ENCODE measurements around the gene UBE2E2. TPM values are rescaled to one million over a fixed set of nuclear protein-coding genes. Genes with fewer than 3 reads are reported as not detected.

UBE2E2 gene
- total RNA-seq, 1 experiment from 2014 or later: 54.9 TPM

GRCh38 chr3:23590424-23591273 is 387.5 kb downstream of the UBE2E2 start (continued):
- TF ChIP-seq NFYB (CRISPR knock-in tag; conservative IDR thresholded peaks at IDR 0.05; ENCODE audit: low read depth): no peak
- no peak for TF ChIP-seq GABPB1 (CRISPR knock-in tag; IDR thresholded peaks at IDR 0.05)
- TF ChIP-seq JAZF1 (CRISPR knock-in tag; IDR thresholded peaks at IDR 0.05): no peak
- no peak for TF ChIP-seq AR (CRISPR knock-in tag; IDR thresholded peaks at IDR 0.05)

- Mint-ChIP-seq H3K4me3 (no peak overlapping the region), H3K36me3 (peaks cover 3% of the 10 kb centered on the region), H3K27me3 (ENCODE audit: low read depth) (no peaks in the 10 kb centered on the region), H3K9me3 (peaks cover 3% of the 10 kb centered on the region), H3K27ac (no peak overlapping the region), H3K4me1 (no peaks in the 10 kb centered on the region; the same call in 1 of the 2 replicates)
- ATAC-seq: no peak
- ChIA-PET CTCF (no interaction called here), POLR2A (no interaction called here)
- TF ChIP-seq RELA (CRISPR knock-in tag; IDR thresholded peaks at IDR 0.05; ENCODE audit: borderline replicate concordance) (no peak), ZSCAN18 (CRISPR knock-in tag; IDR thresholded peaks at IDR 0.05) (no peak), SOX15 (CRISPR knock-in tag; IDR thresholded peaks at IDR 0.05) (no peak), E2F5 (CRISPR knock-in tag; IDR thresholded peaks at IDR 0.05) (no peak), ZNF671 (CRISPR knock-in tag; IDR thresholded peaks at IDR 0.05) (no peak), IRF2 (CRISPR knock-in tag; IDR thresholded peaks at IDR 0.05; ENCODE audit: borderline replicate concordance, low read depth) (no peak), MYBL2 (CRISPR knock-in tag; IDR thresholded peaks at IDR 0.05) (no peak), ESRRA (CRISPR knock-in tag; IDR thresholded peaks at IDR 0.05; ENCODE audit: borderline replicate concordance) (no peak), PREB (CRISPR knock-in tag; IDR thresholded peaks at IDR 0.05; ENCODE audit: borderline replicate concordance) (no peak), NR2C2 (CRISPR knock-in tag; IDR thresholded peaks at IDR 0.05) (no peak), ZNF396 (CRISPR knock-in tag; IDR thresholded peaks at IDR 0.05; ENCODE audit: borderline replicate concordance) (no peak), ZNF121 (CRISPR knock-in tag; IDR thresholded peaks at IDR 0.05) (no peak), ZNF263 (CRISPR knock-in tag; IDR thresholded peaks at IDR 0.05; ENCODE audit: low read depth) (no peak), TEAD1 (CRISPR knock-in tag; IDR thresholded peaks at IDR 0.05) (no peak), ZNF232 (CRISPR knock-in tag; IDR thresholded peaks at IDR 0.05) (no peak), STAT6 (CRISPR knock-in tag; conservative IDR thresholded peaks at IDR 0.05; ENCODE audit: low read depth) (no peak), MAX (CRISPR knock-in tag; IDR thresholded peaks at IDR 0.05) (no peak)
- DNase-seq (ENCODE audit: low spot score): no peak
These were observed 388.2 kb downstream of the UBE2E2 start for GRCh38 chr3:23591374-23591773.

All from WTC11 (cell line).